Body of pancreas (tissue), 4 donors: ENCODE data around the gene TTC27. TPM values are rescaled to one million over a fixed set of nuclear protein-coding genes. Genes with fewer than 3 reads are reported as not detected.

ENCODE experiments used
- ATAC-seq: fragments of 150-250 bp; one replicate; pipeline ENCODE4 v1.9.1; 2016
- DNase-seq, 4 donors: peaks; one replicate each; pipeline ENCODE4 v3.0.0-alpha.2; 2019
- H3K27ac ChIP-seq, 4 donors: fragments of 200-600 bp; sonication (generic); 1 replicate in 3 of 4; 2 replicates in 1 of 4; pipeline versions ENCODE4 v1.5.1 to v1.6.1; 2016 to 2019; ENCODE audit warnings: mild to moderate bottlenecking in 1 of 4, mixed read lengths in 1 of 4, moderate library complexity in 1 of 4
- H3K27me3 ChIP-seq, 2 donors: fragments of 200-600 bp; sonication (generic); one replicate each; pipeline ENCODE4 v1.6.0; 2016; ENCODE audit warnings: mild to moderate bottlenecking in 1 of 2
- H3K36me3 ChIP-seq, 2 donors: fragments of 200-600 bp; sonication (generic); replicated peaks in 1 of 2; 2 replicates each; pipeline ENCODE4 v1.5.1; 2016; ENCODE audit warnings: low read depth in 2 of 2; ENCODE audit not compliant: insufficient read depth in 1 of 2
- H3K4me1 ChIP-seq: fragments of 200-600 bp; sonication (generic); one replicate; pipeline ENCODE4 v1.6.0; 2016
- H3K4me3 ChIP-seq, 2 donors: fragments of 200-600 bp; sonication (generic); 1 replicate in 1 of 2; 2 replicates in 1 of 2; pipeline ENCODE4 v1.5.1; 2016 to 2019
- H3K9me3 ChIP-seq, 3 donors: fragments of 200-600 bp; sonication (generic); 1 replicate in 2 of 3; 2 replicates in 1 of 3; pipeline ENCODE4 v1.5.1; 2016
- POLR2A ChIP-seq, 3 donors: fragments of 450-650 bp; IDR thresholded peaks; one replicate each; pipeline ENCODE4 v1.6.1; 2016; ENCODE audit warnings: antibody characterized with exemption in 3 of 3, mild to moderate bottlenecking in 2 of 3
- WGBS, 2 donors: methylation state at CpG; one replicate each; pipeline ENCODE4 v1.1.5; 2017; 5-methylcytosine and 5-hydroxymethylcytosine counted together
- intact Hi-C: fragments of 100-400 bp; cut with DNase I; formaldehyde crosslinking; loops from one replicate; pipeline ENCODE4 v1.15.1; 2023
- total RNA-seq, 2 donors: library from RNA; depleted of rRNA; stranded (reverse); fragments of >200 nt; gene quantifications; one replicate each; pipeline ENCODE4 v1.1.0, GENCODE V29; 2016
- TF ChIP-seq, protein P1 (sequence below), 7 experiments: fragments of 450-650 bp in 4 of 7; fragments of 200-600 bp in 3 of 7; sonication (generic) in 3 of 7; IDR thresholded peaks; one replicate each; pipeline ENCODE4 v1.5.1; 2016 to 2019; ENCODE audit warnings: antibody characterized with exemption in 7 of 7

The TTC27 gene
- total RNA-seq, 2 donors from 2014 or later: 5.6 to 9.3 TPM

DNA sequence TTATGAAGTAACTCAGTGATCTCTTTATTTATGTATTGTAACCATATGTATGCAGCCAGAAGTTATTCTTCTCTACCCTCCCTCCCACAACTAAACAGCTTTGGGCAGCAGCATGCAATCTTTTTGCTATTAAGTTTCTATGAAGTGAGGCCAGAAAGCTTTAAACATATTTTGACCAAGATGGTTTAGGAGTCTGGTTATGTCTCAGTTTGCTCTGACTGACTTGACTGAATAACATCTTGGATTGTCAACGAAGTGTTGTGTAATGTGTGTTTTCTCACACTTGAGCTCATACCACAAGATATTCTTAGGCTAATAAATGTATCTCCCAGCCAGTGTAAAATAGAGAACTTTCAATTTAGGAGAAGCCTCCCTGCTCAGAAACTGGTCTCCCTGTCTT, 104.3 kb downstream of the TTC27 start:
- TF ChIP-seq, protein P1, sequence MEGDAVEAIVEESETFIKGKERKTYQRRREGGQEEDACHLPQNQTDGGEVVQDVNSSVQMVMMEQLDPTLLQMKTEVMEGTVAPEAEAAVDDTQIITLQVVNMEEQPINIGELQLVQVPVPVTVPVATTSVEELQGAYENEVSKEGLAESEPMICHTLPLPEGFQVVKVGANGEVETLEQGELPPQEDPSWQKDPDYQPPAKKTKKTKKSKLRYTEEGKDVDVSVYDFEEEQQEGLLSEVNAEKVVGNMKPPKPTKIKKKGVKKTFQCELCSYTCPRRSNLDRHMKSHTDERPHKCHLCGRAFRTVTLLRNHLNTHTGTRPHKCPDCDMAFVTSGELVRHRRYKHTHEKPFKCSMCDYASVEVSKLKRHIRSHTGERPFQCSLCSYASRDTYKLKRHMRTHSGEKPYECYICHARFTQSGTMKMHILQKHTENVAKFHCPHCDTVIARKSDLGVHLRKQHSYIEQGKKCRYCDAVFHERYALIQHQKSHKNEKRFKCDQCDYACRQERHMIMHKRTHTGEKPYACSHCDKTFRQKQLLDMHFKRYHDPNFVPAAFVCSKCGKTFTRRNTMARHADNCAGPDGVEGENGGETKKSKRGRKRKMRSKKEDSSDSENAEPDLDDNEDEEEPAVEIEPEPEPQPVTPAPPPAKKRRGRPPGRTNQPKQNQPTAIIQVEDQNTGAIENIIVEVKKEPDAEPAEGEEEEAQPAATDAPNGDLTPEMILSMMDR (IDR thresholded peaks at IDR 0.05): no peak
- TF ChIP-seq POLR2A (IDR thresholded peaks at IDR 0.05): no peak
- H3K36me3 ChIP-seq: no peaks in the 10 kb centered on the region
- H3K27ac ChIP-seq: no peak overlapping the region
- H3K9me3 ChIP-seq: no peaks in the 10 kb centered on the region
- no peaks in the 10 kb centered on the region for H3K27me3 ChIP-seq
- H3K4me3 ChIP-seq: no peak overlapping the region
- DNase-seq (no peak), ATAC-seq (no peak)
- H3K4me1 ChIP-seq: no peaks in the 10 kb centered on the region
- 76 to 93% methylated on average over 1 of the region's 1 CpG for WGBS, 2 donors
- intact Hi-C loops: no loop called here

DNA sequence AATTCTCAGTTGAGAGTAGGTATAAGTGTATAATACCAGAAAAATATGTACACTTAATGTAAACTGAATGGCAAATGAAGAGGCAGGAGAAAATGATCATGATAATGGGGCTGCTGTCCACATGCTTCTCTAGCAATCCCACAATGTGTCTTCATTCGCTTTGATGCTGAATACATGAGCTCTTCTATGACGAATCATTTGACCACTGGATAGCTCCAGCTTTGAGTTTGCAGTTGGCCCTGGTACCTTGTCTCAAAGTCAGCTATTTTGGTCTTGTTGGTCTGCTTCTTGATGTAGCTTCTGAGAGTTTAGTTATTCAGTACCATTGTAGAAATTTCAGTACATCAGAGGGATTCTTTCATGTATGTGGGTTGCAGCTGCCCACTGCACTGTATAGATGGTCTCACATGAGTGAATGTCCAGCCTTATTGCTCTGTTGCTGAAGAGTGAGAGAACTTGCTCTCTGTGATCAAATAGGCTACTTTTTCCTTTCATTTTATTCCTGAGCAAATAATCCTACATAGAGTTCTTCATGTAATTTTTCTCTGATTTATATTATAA, 105.1 kb downstream of the TTC27 start:
- TF ChIP-seq, protein P1 (IDR thresholded peaks at IDR 0.05): no peak
- TF ChIP-seq POLR2A (IDR thresholded peaks at IDR 0.05): no peak
- peaks cover 0 to 4% of the 10 kb centered on the region in 2 donors for H3K36me3 ChIP-seq
- DNase-seq (no peak), ATAC-seq (no peak)
- H3K27ac ChIP-seq: no peak overlapping the region
- intact Hi-C loops: no loop called here
- no peaks in the 10 kb centered on the region for H3K9me3 ChIP-seq
- H3K27me3 ChIP-seq: no peaks in the 10 kb centered on the region
- H3K4me3 ChIP-seq: no peak overlapping the region
- H3K4me1 ChIP-seq: no peaks in the 10 kb centered on the region
- 92 to 94% methylated on average over 2 of the region's 2 CpGs for WGBS, 2 donors

DNA sequence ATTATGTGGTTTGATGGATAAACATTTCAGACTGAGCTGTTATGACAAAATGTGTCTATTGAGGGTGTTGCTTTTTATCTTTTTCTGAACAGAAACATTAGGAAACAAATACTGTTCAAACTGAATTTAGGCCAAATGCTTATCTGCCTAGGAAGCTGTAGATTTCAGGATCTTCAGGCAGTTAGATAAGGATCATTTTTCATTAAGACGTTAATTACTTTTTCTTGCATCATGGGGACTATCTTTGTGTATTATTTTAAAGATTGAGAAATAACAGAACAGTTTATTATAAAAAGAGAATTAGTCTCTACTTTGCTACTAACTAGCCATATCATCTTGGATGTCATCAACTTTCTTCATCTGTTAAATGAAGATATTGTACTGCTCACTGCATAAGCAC, 107.5 kb downstream of the TTC27 start:
- Histone ChIP-seq H3K4me1 (no peaks in the 10 kb centered on the region), H3K9me3 (no peaks in the 10 kb centered on the region), H3K36me3 (peaks cover 0 to 4% of the 10 kb centered on the region in 2 donors), H3K27ac (no peak overlapping the region), H3K27me3 (no peaks in the 10 kb centered on the region), H3K4me3 (no peak overlapping the region)
- ATAC-seq: no peak
- TF ChIP-seq, protein P1 (IDR thresholded peaks at IDR 0.05): no peak
- TF ChIP-seq POLR2A (IDR thresholded peaks at IDR 0.05): no peak
- intact Hi-C loops: no loop called here
- no peak for DNase-seq
- WGBS, 2 donors: 46 to 59% methylated on average over 1 of the region's 1 CpG

DNA sequence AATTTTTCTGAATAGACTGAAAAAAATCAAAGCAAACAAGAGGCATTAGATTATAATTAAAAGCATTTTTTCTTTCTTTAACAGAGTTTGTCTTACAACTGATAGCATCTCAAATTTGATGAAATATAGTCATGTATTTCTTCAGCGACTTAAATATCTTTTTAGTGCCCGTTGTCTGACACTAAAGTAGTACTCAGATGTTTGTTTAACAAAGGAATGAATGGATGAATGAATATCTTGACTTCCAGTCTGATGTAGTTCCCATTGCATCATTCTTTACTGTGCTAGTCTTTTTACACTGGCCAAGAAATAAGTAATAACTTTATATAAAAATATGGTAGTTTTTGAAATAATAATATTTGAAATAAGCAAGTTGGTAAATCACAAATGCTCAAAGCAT, 111.1 kb downstream of the TTC27 start:
- intact Hi-C loops: no loop called here
- no peaks in the 10 kb centered on the region for H3K27me3 ChIP-seq
- peaks cover 0 to 4% of the 10 kb centered on the region in 2 donors for H3K36me3 ChIP-seq
- no peak overlapping the region for H3K27ac ChIP-seq
- WGBS, 2 donors: 88 to 91% methylated on average over 2 of the region's 2 CpGs
- H3K9me3 ChIP-seq: no peaks in the 10 kb centered on the region
- H3K4me3 ChIP-seq: no peak overlapping the region
- no peaks in the 10 kb centered on the region for H3K4me1 ChIP-seq
- DNase-seq (no peak), ATAC-seq (no peak)
- TF ChIP-seq, protein P1 (IDR thresholded peaks at IDR 0.05): no peak
- no peak for TF ChIP-seq POLR2A (IDR thresholded peaks at IDR 0.05)

DNA sequence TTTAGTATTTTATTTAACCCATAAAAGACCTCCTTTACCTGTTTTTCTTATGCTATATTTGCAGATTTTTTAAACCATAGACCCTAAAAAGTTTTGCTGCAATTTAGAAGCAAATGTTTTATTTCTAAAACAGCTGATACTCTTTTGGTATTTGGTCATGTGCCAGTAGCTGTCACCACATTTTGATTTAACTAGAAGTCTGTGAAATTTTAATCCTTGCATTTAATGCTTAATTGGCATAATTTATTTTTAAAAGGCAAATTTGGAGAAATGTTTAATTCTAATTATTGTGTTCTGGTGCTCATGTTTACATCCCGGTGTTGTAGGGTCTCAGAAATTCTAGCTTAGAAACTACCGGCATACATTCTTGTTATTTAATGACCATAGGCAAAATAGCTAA, 111.8 kb downstream of the TTC27 start:
- Histone ChIP-seq H3K4me1 (no peaks in the 10 kb centered on the region), H3K4me3 (no peak overlapping the region), H3K27me3 (no peaks in the 10 kb centered on the region), H3K9me3 (no peaks in the 10 kb centered on the region), H3K36me3 (peaks cover 0 to 4% of the 10 kb centered on the region in 2 donors), H3K27ac (no peak overlapping the region)
- no peak for DNase-seq
- TF ChIP-seq, protein P1 (IDR thresholded peaks at IDR 0.05): no peak
- ATAC-seq: no peak
- intact Hi-C loops: no loop called here
- WGBS, 2 donors: 74 to 87% methylated on average over 2 of the region's 2 CpGs
